CD4-positive, alpha-beta T cell treated with Interleukin-15 for 1 hour (primary cell): ENCODE data around the gene UNC5A.

Experiments
- DNase-seq: peaks from one replicate; pipeline ENCODE4 v3.0.0-alpha.2; 2020

Gene UNC5A

GRCh38 chr5:176881816-176882566 lies 71.6 kb downstream of the UNC5A start:
- no peak for DNase-seq

- no peak for DNase-seq
Observed at GRCh38 chr5:176882567-176882903, 72.2 kb downstream of the UNC5A start.

- DNase-seq = no peak
Observed at GRCh38 chr5:176883700-176884570, 73.6 kb downstream of the UNC5A start.

- no peak for DNase-seq
Observed at GRCh38 chr5:176884571-176884890, 74.2 kb downstream of the UNC5A start.

GRCh38 chr5:176886336-176887251 lies 76.2 kb downstream of the UNC5A start:
- DNase-seq = peak; percentile 2

- peak; percentile 6 for DNase-seq
Observed at GRCh38 chr5:176887252-176887849, 77.0 kb downstream of the UNC5A start.

GRCh38 chr5:176888016-176888864 lies 77.9 kb downstream of the UNC5A start:
- peak; percentile 3 for DNase-seq

GRCh38 chr5:176888865-176889165 lies 78.5 kb downstream of the UNC5A start:
- peak; percentile 5 for DNase-seq

- peak; percentile 11 for DNase-seq
Observed at GRCh38 chr5:176889321-176890280, 79.2 kb downstream of the UNC5A start.

GRCh38 chr5:176890455-176891330 lies 80.3 kb downstream of the UNC5A start:
- DNase-seq = peak; percentile 15

GRCh38 chr5:176891331-176891958 lies 81.1 kb downstream of the UNC5A start:
- peak; percentile 10 for DNase-seq

GRCh38 chr5:176892663-176893062 lies 82.3 kb downstream of the UNC5A start:
- no peak for DNase-seq

- DNase-seq = no peak
Observed at GRCh38 chr5:176894298-176894697, 83.9 kb downstream of the UNC5A start.

GRCh38 chr5:176895831-176896230 lies 85.5 kb downstream of the UNC5A start:
- peak; percentile 16 for DNase-seq

- DNase-seq = peak; percentile 15
Observed at GRCh38 chr5:176897263-176897662, 86.9 kb downstream of the UNC5A start.

- peak; percentile 45 for DNase-seq
Observed at GRCh38 chr5:176899296-176899891, 89.0 kb downstream of the UNC5A start, which contains the start of gene HK3. Gene HK3 (minus strand): TSS chr5:176899346. CDS start chr5:176896159, 3,187 bp downstream.

- peak; percentile 11 for DNase-seq
Observed at GRCh38 chr5:176899946-176900779, 89.8 kb downstream of the UNC5A start.

- DNase-seq = no peak
Observed at GRCh38 chr5:176900780-176901204, 90.4 kb downstream of the UNC5A start.
